HG03103 (cell line): ENCODE data around the gene SNAPC2.
"Not testable (repeated sequence)": the region's sequence is repeated elsewhere in the genome, so short reads cannot be mapped to it uniquely, and the experiment has no call there.

Source experiments
- ATAC-seq: cut with Tn5 transposase; IDR thresholded peaks from one replicate; pipeline ENCODE4 v1.9.1; 2021; ENCODE audit warnings: low read depth; ENCODE audit not compliant: unreplicated experiment

SNAPC2 gene

DNA sequence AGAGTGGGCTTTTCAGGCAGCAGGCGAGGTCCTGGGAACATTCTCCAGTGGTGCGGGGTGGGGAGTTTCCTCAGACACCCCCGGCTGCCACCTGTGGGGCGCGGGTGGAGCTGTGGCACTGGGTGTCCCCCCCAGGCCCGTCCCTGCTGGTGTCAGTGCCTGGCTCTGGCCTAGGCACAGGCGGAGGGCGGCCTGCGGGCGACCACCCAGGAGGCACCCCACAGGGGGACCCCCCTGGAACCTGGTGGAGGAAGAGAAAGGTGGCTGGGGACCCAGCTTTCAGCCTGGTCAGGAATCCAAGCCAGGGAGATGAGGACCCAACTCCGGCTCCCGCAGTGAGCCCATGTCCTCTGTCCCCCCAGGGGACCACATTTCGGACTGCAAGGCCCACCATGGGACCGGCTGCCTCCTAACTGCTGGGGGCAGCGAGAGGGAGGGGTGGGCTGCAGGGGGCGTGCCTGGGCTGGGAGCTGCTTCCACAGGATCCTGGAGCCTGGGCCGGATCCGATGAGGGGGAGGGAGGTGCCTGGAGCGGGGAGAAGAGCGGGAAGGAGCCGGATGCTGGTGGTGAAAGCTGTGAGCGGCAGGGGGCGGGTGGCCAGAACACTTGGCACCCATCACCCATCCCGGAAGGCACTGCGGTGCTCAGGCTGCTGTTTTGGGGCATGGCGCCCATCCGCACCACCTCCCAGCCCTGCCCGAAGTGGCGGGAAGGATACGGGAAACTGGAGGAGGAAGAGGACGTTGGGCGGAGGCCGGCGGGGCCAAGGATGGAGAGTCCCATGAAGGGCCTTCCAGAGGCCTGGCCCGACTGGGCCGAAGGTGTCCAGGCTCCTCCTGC, 11.3 kb downstream of the SNAPC2 start:
- no peak for ATAC-seq

DNA sequence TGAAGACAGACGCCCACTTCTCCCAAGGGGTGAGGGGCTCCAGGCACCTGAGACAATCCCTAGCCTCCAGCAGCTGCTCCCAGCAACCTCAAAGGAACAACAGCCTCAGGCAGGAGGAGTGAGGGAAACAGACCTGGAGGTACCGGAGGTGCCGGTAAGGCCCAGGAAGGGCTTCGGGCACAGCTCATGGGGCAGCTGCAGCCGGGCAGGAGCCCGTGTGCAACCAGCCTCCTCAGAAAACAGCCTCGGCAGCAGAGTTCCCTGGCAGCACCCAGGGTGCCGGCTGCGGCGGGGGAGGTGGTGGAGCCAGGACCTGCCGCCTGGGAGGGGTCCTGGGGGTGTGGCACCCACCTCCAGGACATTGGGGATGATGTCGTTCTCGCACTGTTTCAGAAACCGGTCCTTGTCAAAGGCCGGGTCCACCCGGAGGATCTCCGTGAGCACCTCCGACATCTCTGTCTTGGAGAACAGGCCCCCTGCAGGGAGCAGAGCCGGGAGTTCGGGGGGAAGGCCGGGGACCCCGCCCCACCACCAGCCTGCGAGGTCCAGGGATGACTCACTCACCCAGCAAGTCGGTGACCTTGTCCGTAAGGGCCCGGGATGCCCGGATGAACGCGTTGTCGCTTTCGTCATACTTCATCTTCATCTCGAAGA, 12.3 kb downstream of the SNAPC2 start:
- ATAC-seq, result no peak

DNA sequence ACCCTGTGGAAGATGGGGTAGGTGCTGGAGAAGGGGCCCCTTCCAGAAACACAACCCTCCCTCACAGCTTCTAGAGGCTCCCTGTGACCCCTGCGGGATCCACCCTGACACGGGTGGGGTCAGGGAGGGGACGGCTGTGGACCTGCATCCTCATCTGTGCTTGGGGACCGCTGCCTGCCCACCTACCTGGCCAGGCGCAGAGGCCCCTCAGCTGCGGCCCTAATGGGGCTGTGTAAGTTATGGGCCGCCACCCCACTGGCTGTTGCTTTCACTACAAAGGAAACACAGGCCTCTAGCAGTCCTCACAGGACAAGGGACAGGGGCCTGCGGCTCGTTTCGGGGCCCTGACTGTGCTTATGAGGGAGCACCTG, 12.8 kb downstream of the SNAPC2 start:
- no peak for ATAC-seq

DNA sequence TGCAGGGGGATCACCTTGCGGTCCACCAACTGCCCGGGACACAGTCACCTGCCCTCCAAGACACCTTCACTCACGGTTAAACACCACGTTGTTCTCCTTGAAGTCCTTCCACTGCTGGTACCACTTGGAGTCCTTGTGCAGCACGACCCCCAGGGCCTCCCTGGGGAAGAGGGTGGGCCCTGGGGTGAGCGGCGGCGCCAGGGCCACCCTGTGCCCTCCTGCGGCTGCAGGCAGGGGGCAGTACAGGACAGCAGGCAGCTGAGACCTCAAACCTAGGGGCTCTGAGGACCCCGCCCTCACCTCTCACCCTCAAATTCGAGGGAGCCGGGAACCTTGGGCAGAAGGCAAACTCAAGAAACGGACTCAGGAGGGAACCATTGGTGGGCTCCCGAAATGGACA, 13.3 kb downstream of the SNAPC2 start:
- ATAC-seq, result no peak

DNA sequence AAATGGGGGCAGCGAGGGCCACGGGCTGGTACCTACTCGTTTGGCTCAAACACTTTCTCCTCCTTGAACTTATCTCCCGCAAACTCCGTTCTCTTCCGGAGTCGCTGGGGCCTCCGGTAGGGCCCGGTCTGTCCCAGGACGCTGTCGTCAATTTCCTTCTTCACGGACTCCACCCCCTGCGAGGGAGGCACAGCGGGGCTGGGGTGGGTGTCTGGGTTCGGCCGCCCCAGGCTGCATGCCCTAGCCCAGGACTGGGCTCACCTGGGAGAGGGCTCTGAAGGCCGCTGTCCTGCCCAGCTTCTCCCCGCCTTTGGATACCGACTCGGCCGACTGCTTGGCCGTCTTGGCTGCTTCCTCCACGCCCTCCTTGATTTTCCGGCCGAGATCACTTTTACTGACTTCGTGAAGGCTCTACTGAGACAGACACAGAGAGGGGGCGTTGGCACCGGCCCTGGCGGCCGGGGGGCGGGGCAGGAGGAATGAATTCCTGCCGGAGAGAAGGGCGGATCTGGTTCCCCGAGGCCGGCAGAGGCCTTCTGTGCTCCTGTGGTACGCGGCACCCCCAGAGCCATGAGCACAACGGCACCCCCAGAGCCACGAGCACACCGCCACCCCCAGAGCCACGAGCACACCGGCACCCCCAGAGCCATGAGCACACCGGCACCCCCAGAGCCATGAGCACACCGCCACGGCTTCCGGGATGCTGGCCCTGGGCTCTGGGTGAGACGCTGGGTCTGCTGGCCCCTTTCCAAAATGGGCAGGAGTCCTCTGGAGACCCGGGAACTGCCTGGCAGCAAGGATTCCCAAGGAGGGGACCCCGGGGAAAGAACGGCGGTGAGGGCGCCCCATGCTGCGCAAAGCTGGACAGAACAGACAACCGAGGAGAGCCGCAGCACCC, 13.9 kb downstream of the SNAPC2 start:
- no peak for ATAC-seq

DNA sequence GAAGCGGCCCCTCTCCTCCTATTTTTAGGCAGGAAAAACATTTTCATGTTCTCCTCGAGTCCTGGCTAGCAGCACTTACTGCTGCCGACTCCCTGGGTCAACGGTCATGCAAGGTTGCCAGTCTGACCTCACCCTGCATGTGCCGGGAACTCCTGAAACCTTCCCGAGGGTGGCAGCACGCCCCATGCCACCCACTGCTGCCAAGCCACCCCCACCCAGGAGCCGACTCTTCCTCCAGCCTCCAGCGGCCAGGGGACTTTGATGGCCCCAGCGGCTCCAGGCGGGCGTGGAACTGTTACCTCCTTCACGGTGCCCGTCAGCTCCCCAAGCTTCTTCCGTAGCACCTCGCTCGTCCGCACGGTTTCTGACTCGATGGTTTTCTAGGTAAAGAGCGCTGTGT, 14.6 kb downstream of the SNAPC2 start:
- no peak for ATAC-seq

DNA sequence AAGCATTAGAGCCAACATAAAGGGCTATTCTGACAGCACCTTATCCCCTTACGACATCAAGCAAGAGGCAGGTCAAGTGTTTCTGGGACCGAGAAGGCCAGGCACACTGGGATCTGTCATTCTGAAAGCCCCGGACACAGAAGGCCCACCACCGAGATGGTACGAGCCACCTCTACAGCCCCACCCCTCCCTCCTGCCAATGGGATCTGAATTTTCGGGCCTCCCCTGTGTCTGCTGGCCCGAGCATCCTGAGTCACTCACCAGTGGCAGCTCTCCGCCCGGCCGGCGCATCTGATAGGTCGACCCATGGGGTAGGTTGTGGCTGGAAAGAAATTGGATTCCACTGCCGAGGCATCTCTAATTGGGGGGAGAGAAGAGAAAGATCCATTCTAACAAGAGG, 20.7 kb downstream of the SNAPC2 start:
- no peak for ATAC-seq

DNA sequence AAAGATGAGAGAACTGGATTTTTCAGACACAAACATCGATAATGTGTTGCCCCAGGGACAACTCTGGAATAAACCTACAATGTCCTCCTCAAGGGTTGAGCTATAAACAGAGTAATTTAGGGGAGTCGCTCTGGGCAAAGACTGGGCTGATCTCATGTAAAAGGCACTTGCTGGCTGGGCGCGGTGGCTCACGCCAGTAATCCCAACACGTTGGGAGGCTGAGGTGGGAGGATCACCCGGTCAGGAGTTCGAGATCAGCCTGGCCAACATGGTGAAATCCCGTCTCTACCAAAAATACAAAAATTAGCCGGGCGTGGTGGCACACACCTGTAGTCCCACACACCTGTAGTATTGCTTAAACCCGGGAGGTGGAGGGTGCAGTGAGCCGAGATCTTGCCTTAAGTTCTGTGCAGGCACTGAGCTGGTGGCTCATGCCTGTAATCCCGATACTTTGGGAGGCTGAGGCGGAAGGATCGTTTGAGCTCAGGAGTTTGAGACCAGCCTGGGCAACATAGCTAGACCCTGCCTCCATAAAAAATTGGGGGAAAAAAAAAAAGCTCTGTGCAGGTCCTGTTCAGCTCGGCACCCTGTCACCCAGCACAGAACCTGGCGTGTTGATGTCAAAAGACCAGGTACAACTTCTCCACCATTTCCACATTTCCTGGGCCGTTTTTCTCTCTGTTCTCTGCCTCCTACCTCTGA, 21.9 kb downstream of the SNAPC2 start:
- no peak for ATAC-seq

DNA sequence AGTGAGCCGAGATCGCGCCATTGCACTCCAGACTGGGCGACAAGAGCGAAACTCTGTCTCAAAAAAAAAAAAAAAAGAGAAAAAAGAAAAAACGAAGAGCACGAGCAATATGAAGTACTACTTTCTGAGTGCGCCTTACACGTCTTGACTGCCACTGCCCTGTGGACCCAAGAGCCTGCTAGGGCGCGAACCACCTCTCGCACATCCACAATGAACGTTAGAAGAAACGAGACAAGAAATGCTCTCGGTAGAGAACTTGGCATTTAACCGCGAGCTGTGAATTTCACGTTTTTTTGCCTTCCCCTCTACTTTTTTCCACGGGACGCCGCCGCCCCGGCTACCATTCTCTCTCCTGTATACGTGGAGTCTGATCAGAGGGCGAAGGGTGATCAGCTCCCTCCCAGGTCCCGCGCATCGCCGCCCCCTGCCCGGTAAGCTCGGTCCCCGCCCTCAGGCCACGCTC, 22.9 kb downstream of the SNAPC2 start:
- no peak for ATAC-seq

DNA sequence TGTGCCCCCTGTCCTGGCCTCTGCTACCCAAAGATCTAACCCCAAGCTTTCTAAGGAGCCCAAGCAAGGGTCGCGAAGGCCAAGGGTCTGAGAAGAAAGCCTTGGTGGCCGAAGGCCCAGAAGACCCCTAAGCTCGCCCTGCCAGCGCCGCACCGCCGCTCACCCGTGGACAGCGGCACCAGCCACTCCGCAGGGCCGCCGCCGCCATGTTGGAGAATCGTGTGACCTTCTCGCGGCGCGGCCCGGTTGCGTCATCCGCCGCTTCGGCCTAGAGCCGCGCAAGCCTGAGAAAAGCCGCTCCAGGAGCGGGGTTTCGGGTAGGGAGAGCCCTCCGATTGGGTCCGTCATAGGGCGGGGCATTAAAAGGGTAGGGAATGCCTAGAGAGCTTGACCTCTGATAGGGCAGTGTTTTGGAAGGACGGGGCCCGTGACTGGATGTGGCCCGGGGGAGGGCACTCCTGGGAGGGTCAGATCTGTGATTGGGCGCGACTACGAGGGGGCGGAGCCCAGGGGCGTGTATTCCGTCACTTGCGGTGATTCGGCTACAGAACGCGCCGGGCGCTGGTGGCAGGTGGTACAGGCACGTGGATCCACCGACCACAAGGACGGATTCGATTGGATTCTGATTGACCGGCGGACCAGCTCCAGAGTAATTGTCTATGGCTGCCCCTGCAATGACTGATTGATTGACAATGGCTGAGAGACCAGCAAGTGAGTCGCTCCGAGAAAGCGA, 23.5 kb downstream of the SNAPC2 start, which contains the start of gene TIMM44:
Gene TIMM44, minus strand, starts transcription at position 223 of the 733 bp plus-strand sequence. Its CDS starts 15 bp downstream, at position 208.
- ATAC-seq, result peak; percentile 96

DNA sequence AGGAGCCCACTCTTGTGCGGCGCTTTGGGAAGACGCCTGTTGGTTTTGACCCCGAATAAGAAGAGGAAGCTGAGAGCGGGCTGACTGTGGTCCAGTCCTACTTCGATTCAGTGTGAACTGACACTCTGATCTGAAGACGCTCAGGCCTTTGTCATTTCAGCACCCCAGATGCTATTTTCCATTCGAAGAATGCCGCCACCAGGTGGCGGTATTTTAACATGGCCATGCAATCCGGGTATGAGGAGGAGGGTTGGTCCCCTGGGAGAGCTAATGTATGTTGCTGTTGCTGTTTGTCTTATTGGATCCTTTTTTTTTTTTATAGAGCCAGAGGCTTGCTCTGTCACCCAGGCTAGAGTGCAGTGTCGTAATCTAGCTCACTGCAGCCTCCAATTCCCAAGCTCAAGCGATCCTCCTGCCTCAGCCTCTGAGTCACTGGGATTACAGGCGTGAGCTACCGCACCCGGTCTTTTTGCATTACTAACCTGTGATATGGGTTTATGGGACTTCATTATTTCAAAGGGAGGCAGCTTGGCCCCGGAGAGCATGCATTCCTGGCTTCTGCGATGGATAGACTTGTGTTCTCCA, 24.1 kb downstream of the SNAPC2 start:
- ATAC-seq, result no peak

DNA sequence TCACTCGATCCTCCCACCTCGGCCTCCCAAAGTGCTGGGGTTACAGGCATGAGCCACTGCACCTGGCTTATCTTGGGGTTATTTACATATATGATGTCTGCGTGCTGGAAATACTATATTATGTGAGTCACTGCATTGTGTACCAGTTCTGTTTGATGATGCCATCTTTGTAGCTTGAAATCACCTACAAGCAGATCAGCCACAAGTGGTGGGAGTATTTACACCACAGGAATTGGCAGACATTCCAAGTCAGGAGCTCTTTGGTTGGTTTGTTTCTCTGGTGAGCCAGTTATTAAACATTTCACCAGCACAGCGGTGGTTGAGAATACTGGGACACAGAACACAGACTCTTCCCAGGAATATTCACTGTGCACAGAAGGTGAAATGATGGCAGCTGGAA, 27.8 kb downstream of the SNAPC2 start:
- no peak for ATAC-seq

DNA sequence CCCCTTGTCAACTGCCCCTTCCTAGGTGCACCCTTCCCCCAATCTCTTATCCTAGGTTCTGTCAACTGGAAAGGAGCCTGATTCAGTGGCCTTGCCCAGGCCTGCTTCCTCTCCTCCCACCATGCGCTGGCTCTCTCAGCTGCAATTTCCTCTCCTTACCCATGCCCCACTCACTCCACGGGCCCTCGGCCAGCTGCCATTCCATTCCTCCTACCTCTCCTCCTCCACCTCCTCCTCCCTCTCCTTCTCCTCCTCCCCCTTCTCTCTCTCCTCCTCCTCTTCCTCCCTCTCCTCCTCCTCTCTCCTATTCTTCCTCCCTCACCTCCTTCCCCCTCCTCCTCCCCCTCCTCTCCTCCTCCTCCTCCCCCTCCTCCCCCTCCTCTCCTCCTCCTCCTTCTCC, 32.9 kb downstream of the SNAPC2 start:
- ATAC-seq, result no peak

DNA sequence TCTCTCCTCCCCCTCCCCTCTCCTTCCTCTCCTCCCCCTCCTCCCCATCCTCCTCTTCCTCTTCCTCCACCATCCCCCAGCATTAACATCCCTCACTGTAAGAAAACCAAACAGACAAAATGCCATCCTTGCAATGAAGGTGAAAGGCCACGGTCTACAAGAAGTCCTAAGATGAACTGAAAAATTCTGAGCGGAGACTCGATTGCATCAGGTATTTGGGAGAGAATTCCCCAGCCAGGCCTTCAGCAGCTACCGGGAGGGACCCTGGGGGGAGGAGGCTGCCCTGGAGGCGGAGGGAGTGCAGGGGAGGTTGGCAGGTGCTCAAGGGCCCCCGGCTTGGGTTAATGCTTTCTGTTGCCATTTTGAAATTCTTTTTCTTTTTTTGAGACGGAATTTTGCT, 33.4 kb downstream of the SNAPC2 start:
- ATAC-seq, result no peak

DNA sequence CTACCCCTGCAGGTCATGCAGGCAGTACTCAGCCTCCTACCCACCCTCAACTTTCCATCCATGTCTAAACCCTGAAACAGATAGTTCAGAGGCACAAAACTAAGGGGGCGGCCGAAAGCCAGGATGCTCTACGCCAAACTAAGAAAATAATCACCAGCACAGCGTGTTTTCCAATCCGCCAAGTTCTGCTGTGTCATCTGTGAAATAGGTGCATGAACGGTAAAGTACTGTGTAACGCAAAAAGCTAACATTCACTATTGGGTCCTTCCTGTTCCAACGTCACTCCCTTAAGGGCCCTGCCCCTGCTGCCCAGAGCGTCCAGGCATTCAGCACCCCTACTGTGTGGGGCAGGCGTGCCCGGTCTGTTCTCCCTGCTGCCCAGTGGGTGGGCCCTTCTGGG, 35.6 kb downstream of the SNAPC2 start:
- ATAC-seq, result no peak

DNA sequence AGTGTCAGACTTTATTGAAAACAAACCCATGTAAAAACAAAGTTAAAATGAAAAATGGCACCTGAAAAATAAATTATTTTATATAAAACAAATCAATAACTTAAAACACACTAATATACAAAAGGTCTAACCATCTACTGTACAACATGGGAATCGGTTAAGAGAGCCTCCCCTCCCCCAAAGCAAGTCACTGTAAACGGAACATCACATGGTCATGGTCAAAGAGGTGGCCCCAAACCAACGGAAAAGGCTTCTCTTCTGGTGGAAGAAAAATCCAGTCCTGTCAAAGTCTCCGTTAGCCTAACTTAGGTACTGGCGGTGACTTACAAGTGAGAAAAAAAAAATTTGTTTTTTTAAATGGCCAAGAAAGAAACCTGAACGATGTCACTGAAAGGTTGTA, 39.1 kb downstream of the SNAPC2 start:
- no peak for ATAC-seq

DNA sequence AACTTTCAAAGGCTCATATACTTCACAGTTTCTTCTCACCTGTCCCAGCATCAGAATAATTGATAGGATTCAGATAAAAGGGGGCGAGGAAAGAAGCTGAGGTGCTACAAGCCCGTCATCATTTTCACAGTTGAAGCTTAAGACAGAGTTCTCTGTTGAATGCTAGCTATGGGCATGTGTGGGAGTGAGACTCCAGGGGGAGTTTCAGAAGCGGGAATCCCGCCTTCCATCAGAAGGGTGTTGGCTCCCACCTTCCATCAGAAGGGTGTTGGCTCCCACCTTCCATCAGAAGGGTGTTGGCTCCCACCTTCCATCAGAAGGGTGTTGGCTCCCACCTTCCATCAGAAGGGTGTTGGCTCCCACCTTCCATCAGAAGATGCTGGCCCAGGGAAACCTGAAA, 40.9 kb downstream of the SNAPC2 start:
- not testable (repeated sequence) for ATAC-seq

DNA sequence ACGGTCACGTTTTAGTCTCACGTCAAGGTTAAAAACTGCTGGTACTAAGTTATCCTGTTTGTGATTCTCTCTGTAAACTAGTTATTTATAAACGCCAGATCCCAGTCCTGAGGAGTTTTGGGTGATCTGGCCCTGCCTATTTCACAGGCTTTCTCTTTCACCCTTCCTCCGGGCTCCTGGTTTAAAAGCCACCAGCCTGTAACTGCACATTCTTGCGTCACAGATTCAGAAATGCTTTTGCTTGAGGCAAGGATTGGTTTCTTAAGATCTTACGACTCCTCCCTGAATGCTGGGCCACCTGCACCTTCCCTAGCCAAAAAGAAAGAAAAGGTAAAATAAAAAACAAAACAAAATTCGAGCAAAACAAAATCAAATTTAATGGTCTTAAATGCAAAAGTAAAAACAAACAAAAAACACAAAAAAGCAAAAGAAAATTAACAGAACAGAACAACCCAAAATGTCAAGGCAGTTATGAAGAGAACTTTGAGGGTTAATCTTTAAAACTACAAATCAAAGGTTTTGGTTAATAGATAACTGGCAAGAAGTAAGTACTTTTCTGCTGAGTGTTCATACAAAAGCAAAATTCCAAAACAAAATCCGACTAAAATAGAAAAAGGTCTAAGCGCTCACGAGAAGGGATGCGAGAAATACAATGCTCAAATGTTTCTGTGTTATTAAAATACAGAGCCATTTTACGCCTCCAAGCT, 41.9 kb downstream of the SNAPC2 start:
- no peak for ATAC-seq
